Colonic mucosa (tissue), 4 donors: ENCODE results near the gene IFIT5. TPM values are rescaled to one million over a fixed set of nuclear protein-coding genes. Genes with fewer than 3 reads are reported as not detected.
A peak's percentile ranks its signal among the peaks of the same experiment; 100 is the strongest.

Source experiments
- DNase-seq: peaks from one replicate; pipeline ENCODE4 v3.0.0-alpha.2; 2020
- H3K27ac ChIP-seq: fragments of 200-600 bp; one replicate; pipeline ENCODE4 v1.8.0; 2021
- H3K27me3 ChIP-seq: fragments of 200-600 bp; one replicate; pipeline ENCODE4 v1.8.0; 2021
- H3K36me3 ChIP-seq: fragments of 200-600 bp; one replicate; pipeline ENCODE4 v1.8.0; 2021
- H3K4me1 ChIP-seq: fragments of 200-600 bp; one replicate; pipeline ENCODE4 v1.8.0; 2021; ENCODE audit warnings: mild to moderate bottlenecking
- H3K4me3 ChIP-seq: fragments of 200-600 bp; one replicate; pipeline ENCODE4 v1.8.0; 2021
- H3K9ac ChIP-seq, 2 donors: one replicate each; pipeline ENCODE4 v1.7.0; 2013; ENCODE audit warnings: control low read depth in 2 of 2, low read depth in 2 of 2, low read length in 2 of 2
- H3K9me3 ChIP-seq: fragments of 200-600 bp; one replicate; pipeline ENCODE4 v1.8.0; 2021
- intact Hi-C: fragments of 100-400 bp; cut with DNase I; formaldehyde crosslinking; loops from one replicate; pipeline ENCODE4 v1.14.1; 2022
- total RNA-seq, 2 donors: library from RNA; stranded (reverse); fragmentation: NEBNext Ultra II Directional in 1 of 2; extraction: Animal tissue kit (Norgen Biotek cat#: 25700) in 1 of 2; gene quantifications; one replicate each; pipeline ENCODE4 v1.2.1, GENCODE V29; 2021
- TF ChIP-seq, protein P1 (sequence below): fragments of 200-600 bp; IDR thresholded peaks from one replicate; pipeline ENCODE4 v1.8.0; 2022; ENCODE audit warnings: antibody characterized with exemption, mild to moderate bottlenecking
- donor health status: healthy.
- donor health status: DM: no; HTN: no; CAD: no.
- donor health status: DM: no; HTN: no; CAD: no.

IFIT5 gene
- 1 to 10 TPM; 6.1 to 7.5 TPM for total RNA-seq

DNA sequence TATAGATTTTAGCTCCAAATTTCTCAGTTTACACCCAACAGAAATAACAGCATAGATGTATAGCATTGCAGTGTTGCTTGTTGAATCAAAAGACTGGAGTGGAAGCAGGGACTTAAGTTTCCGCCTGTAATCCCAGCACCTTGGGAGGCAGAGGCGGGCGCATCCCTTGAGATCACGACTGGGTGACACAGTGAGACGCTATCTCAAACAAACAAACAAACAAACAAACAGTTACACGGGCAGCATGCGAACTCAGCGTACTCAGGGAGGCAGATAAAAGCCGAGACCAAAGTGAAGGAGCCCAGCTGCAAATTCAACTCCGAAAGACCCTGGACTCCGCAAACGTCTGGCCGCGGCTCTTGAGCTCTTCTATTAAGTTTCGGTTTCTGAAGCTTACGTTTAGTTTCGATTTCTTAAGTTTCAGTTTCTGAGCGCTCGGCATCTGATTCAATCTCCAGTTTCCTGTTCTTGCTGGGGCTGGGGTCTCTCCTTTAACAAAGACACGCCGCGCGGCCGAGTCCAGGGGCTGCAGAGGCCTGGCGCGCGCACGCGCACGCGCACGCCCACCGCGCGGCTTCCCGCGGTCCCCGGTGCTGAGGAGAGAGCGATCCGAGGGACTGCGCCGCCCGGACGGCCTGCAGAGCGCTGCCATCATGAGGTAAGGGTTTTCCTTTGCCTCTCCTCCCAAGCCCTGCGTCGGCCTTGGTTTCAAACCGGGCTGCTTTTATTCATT lies at the start of gene IFIT5:
IFIT5 (plus strand) TSS at position 423 of the 733 bp plus-strand sequence; CDS start at position 654, 231 bp downstream.
- intact Hi-C loops: no loop called here
- TF ChIP-seq, protein P1, sequence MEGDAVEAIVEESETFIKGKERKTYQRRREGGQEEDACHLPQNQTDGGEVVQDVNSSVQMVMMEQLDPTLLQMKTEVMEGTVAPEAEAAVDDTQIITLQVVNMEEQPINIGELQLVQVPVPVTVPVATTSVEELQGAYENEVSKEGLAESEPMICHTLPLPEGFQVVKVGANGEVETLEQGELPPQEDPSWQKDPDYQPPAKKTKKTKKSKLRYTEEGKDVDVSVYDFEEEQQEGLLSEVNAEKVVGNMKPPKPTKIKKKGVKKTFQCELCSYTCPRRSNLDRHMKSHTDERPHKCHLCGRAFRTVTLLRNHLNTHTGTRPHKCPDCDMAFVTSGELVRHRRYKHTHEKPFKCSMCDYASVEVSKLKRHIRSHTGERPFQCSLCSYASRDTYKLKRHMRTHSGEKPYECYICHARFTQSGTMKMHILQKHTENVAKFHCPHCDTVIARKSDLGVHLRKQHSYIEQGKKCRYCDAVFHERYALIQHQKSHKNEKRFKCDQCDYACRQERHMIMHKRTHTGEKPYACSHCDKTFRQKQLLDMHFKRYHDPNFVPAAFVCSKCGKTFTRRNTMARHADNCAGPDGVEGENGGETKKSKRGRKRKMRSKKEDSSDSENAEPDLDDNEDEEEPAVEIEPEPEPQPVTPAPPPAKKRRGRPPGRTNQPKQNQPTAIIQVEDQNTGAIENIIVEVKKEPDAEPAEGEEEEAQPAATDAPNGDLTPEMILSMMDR: no peak
- Histone ChIP-seq H3K9me3 (no peaks in the 10 kb centered on the region), H3K36me3 (peaks cover 4% of the 10 kb centered on the region), H3K4me3 (peak within 1 kb of the TSS; percentile 93), H3K27ac (peak within 1 kb of the TSS; percentile 95), H3K9ac (peak within 1 kb of the TSS; percentile 65 to 74), H3K4me1 (no peaks in the 10 kb centered on the region), H3K27me3 (no peaks in the 10 kb centered on the region)
- peak; percentile 73 for DNase-seq

- no peaks in the 10 kb centered on the region for H3K36me3 ChIP-seq
- H3K27me3 ChIP-seq: no peaks in the 10 kb centered on the region
- no peak for DNase-seq
- H3K4me3 ChIP-seq: no peak overlapping the region
- TF ChIP-seq, protein P1: no peak
- H3K9ac ChIP-seq: no peak overlapping the region
- intact Hi-C loops: no loop called here
- peaks cover 6% of the 10 kb centered on the region for H3K4me1 ChIP-seq
- H3K27ac ChIP-seq: no peak overlapping the region
- H3K9me3 ChIP-seq: no peaks in the 10 kb centered on the region
Observed at GRCh38 chr10:89367529-89367928, 46.8 kb upstream of the IFIT5 start.

DNA sequence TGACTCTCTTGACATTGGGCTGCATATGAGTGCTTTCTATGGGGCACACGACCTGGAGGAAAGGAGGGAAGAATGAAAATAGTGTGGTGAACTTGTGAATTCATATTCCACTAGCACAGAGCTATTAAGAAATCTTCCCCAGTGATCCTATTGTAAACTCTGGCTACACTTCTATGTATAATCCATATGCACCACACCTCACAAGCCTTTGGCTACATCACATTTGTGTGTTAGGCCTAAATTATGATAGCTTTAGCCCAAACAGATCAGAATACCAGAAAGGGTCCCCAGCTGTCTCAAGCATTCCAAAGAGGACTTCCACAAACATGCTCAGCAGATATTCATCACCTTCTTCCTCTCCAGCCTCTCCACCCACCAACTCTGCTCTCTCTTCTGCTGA lies 46.2 kb upstream of the IFIT5 start:
- Histone ChIP-seq H3K27me3 (no peaks in the 10 kb centered on the region), H3K4me1 (peaks cover 6% of the 10 kb centered on the region), H3K36me3 (no peaks in the 10 kb centered on the region), H3K4me3 (no peak overlapping the region), H3K27ac (no peak overlapping the region), H3K9ac (no peak overlapping the region), H3K9me3 (no peaks in the 10 kb centered on the region)
- intact Hi-C loops: no loop called here
- no peak for DNase-seq
- TF ChIP-seq, protein P1: no peak

- Histone ChIP-seq H3K36me3 (no peaks in the 10 kb centered on the region), H3K9me3 (no peaks in the 10 kb centered on the region), H3K27me3 (no peaks in the 10 kb centered on the region), H3K4me1 (peaks cover 8% of the 10 kb centered on the region), H3K27ac (no peak overlapping the region), H3K4me3 (no peak overlapping the region), H3K9ac (no peak overlapping the region)
- DNase-seq: no peak
- TF ChIP-seq, protein P1: peak; percentile 24
- intact Hi-C loops: no loop called here
Observed at GRCh38 chr10:89369156-89370105, 44.9 kb upstream of the IFIT5 start.

- DNase-seq: no peak
- H3K36me3 ChIP-seq: no peaks in the 10 kb centered on the region
- H3K4me3 ChIP-seq: no peak overlapping the region
- H3K27me3 ChIP-seq: no peaks in the 10 kb centered on the region
- H3K27ac ChIP-seq: no peak overlapping the region
- H3K9me3 ChIP-seq: no peaks in the 10 kb centered on the region
- TF ChIP-seq, protein P1: no peak
- H3K9ac ChIP-seq: no peak overlapping the region
- peaks cover 15% of the 10 kb centered on the region for H3K4me1 ChIP-seq
- intact Hi-C loops: no loop called here
Observed at GRCh38 chr10:89371079-89371478, 43.3 kb upstream of the IFIT5 start.
